Smooth muscle cell (in vitro differentiated cells): ENCODE measurements around the gene GNAS. TPM values are rescaled to one million over a fixed set of nuclear protein-coding genes. Genes with fewer than 3 reads are reported as not detected.

Experiments used
- DNase-seq: peaks from one replicate; lab custom pipeline; 2025; ENCODE audit not compliant: unreplicated experiment; lab: John Stamatoyannopoulos, UW
- H2AFZ ChIP-seq: fragments of 200-600 bp; sonication (generic); 2 replicates; pipeline ENCODE4 v1.6.0; 2016; ENCODE audit warnings: antibody characterized with exemption, low read depth, mild to moderate bottlenecking
- H3F3A ChIP-seq: fragments of 200-600 bp; sonication (generic); 2 replicates; pipeline ENCODE4 v1.6.0; 2017; ENCODE audit warnings: antibody characterized with exemption, low read depth
- H3K27ac ChIP-seq: fragments of 200-600 bp; sonication (generic); 2 replicates; pipeline ENCODE4 v1.5.1; 2016; ENCODE audit warnings: low read depth, mild to moderate bottlenecking
- H3K27me3 ChIP-seq: fragments of 200-600 bp; sonication (generic); 2 replicates; pipeline ENCODE4 v1.6.1; 2016; ENCODE audit warnings: low read depth, mild to moderate bottlenecking
- H3K36me3 ChIP-seq: fragments of 200-600 bp; sonication (generic); 2 replicates; pipeline ENCODE4 v1.5.1; 2016; ENCODE audit warnings: low read depth
- H3K4me1 ChIP-seq: fragments of 200-600 bp; sonication (generic); 2 replicates; pipeline ENCODE4 v1.5.1; 2016; ENCODE audit warnings: low read depth
- H3K4me2 ChIP-seq: fragments of 200-600 bp; sonication (generic); 2 replicates; pipeline ENCODE4 v1.6.0; 2016; ENCODE audit warnings: mild to moderate bottlenecking
- H3K4me3 ChIP-seq: fragments of 200-600 bp; sonication (generic); 2 replicates; pipeline ENCODE4 v1.5.1; 2016; ENCODE audit warnings: mild to moderate bottlenecking
- H3K79me2 ChIP-seq: fragments of 200-600 bp; sonication (generic); 2 replicates; pipeline ENCODE4 v1.6.0; 2016; ENCODE audit warnings: low read depth, mild to moderate bottlenecking
- H3K9ac ChIP-seq: fragments of 200-600 bp; sonication (generic); 2 replicates; pipeline ENCODE4 v1.6.0; 2016; ENCODE audit warnings: low read depth
- H3K9me3 ChIP-seq: fragments of 200-600 bp; sonication (generic); replicated peaks from 2 replicates; pipeline ENCODE4 v1.5.1; 2016; ENCODE audit warnings: low read depth
- H4K20me1 ChIP-seq: fragments of 200-600 bp; sonication (generic); 2 replicates; pipeline ENCODE4 v1.6.0; 2016; ENCODE audit warnings: low read depth
- CTCF ChIP-seq: fragments of 200-600 bp; sonication (generic); IDR thresholded peaks from 2 replicates; pipeline ENCODE4 v1.5.1; 2017; ENCODE audit warnings: borderline replicate concordance, mild to moderate bottlenecking, antibody characterized with exemption; ENCODE audit not compliant: insufficient read depth, poor library complexity, severe bottlenecking
- WGBS: methylation state at CpG from one replicate; pipeline ENCODE4 v1.1.7; 2016; ENCODE audit warnings: low lambda C conversion rate; 5-methylcytosine and 5-hydroxymethylcytosine counted together
- polyA plus RNA-seq: library from polyadenylated mRNA; unstranded; fragments of >200 nt; fragmentation: Nextera tagmentation; extraction: Ambion mirVana; gene quantifications from 2 replicates; pipeline ENCODE4 v1.2.1, GENCODE V29; 2016
- total RNA-seq: library from RNA; depleted of rRNA; stranded (reverse); fragments of >200 nt; gene quantifications from 2 replicates; pipeline ENCODE4 v1.2.3, GENCODE V29; 2014

GNAS gene
- total and polyA plus RNA-seq, 2 experiments from 2014 or later = 1,240 to 1,914 TPM

DNA sequence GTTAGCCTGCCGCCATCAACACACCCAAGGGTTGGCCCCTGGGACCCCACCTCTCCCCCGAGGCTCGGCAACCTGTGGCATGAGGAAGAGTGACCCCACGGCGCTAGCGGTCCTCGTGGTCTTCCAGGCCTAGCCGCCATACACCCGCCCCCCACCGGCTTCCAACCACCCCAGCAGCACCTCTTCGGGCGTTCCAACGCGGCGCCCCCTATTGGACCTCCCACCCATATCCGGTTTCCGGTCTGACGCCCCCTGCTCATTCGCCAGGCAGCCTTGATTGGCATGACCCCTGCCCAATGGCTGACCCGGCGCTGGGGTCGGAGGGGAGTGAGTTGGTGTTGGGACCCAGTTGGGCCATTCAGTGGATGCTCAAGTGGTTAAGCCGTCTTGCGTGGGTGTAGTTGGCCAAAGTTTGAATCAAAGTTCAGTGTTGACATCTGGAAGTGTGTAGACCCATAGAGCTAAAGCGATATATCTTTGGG is 1.8 kb upstream of the GNAS start, which contains the start of gene GNAS-AS1:
TSS of gene GNAS-AS1 (minus strand) at position 210 of the 482 bp plus-strand sequence.
- H3K9me3 ChIP-seq = no peaks in the 10 kb centered on the region
- peak within 1 kb of the TSS; percentile 96 for H3K4me2 ChIP-seq
- DNase-seq = peak; percentile 27
- no peak within 1 kb of the TSS for H3K27ac ChIP-seq
- H3K9ac ChIP-seq = peak within 1 kb of the TSS; percentile 10
- no peaks in the 10 kb centered on the region for H3K36me3 ChIP-seq
- peaks cover 14% of the 10 kb centered on the region for H4K20me1 ChIP-seq
- 54% methylated on average over 21 of the region's 25 CpGs for WGBS
- peak within 1 kb of the TSS; percentile 61 for H3K4me3 ChIP-seq
- H3K79me2 ChIP-seq = peaks cover 10% of the 10 kb centered on the region
- peaks cover 15% of the 10 kb centered on the region for H3K4me1 ChIP-seq
- no peaks in the 10 kb centered on the region for H3F3A ChIP-seq
- H2AFZ ChIP-seq = peak within 1 kb of the TSS; percentile 84
- peaks cover 54% of the 10 kb centered on the region for H3K27me3 ChIP-seq
- no peak for TF ChIP-seq CTCF

DNA sequence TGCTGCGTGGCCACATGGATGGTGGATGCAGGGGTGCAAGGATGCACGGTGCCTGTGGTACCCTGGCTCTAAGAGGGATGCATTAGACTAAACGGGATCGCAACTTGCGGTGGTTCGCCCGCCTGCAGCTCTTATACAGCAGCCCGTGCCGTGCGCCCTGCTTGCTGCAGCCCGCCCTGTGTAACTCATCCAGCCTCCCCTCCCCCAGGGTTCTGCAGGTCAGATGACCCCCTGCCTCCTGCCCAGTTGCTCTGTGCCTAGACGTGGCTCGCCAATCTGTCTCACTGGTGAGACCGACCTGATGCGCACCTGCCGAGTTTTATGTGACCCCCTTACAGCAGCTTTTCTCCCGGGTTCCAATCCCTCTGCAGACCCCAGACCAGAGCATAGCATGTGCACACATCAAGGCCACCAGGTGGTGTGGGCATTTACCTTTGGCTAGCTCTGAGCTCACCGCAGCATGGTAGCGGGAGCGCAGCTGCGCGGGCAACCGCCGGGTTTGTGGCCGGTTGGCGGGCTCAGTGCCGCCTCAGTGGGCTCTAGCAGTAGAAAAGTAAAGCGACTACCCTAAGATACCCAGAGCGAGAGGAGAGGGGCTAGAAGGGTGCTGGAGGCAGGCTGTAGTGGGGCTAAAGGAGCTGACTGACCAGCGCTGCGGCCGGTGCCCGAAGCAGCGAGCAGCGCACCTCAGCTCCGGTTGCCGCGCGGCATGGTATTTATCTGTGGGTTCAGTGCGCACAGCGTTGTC is 1.1 kb upstream of the GNAS start:
- peaks cover 54% of the 10 kb centered on the region for H3K27me3 ChIP-seq
- H3K9ac ChIP-seq = no peak overlapping the region
- peaks cover 15% of the 10 kb centered on the region for H3K4me1 ChIP-seq
- no peak overlapping the region for H3K27ac ChIP-seq
- H4K20me1 ChIP-seq = peaks cover 8% of the 10 kb centered on the region
- WGBS = 39% methylated on average over 40 of the region's 41 CpGs
- no peaks in the 10 kb centered on the region for H3K9me3 ChIP-seq
- DNase-seq = no peak
- H3K36me3 ChIP-seq = no peaks in the 10 kb centered on the region
- peaks cover 10% of the 10 kb centered on the region for H3K79me2 ChIP-seq
- H3K4me3 ChIP-seq = peak overlapping the region; percentile 61
- H3F3A ChIP-seq = no peaks in the 10 kb centered on the region
- H2AFZ ChIP-seq = peak overlapping the region; percentile 84
- no peak for TF ChIP-seq CTCF
- H3K4me2 ChIP-seq = peak overlapping the region; percentile 96

DNA sequence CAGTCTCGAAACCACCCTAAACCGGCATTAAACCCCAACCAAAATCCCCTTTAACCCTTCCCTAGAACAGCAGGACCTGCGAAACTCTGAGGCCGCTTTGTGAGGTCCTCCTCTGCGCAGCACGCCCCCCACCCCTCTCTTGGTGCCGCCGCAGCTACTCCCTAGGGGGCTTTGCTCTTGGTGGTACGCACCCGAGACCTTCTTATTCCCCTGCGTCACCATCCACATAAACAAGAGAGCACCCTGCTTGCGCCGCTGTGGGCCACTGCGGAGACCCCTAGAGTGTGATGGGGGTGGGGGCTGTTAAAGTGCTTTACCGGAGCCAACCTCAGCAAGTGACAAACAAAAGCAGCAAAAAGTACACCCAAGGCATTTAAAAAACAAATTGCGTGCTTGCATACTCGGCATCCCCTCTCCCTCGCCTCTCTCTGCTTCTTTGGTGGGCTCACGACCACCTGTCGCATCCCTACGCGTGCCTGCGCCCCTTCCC is 502 bp upstream of the GNAS start:
- Histone ChIP-seq H4K20me1 (peaks cover 6% of the 10 kb centered on the region), H3K4me3 (peak overlapping the region; percentile 61), H3K9ac (no peak overlapping the region), H3K79me2 (peaks cover 10% of the 10 kb centered on the region), H3K4me1 (peaks cover 15% of the 10 kb centered on the region), H3K27me3 (peaks cover 59% of the 10 kb centered on the region), H2AFZ (peak overlapping the region; percentile 84), H3K27ac (no peak overlapping the region), H3K36me3 (no peaks in the 10 kb centered on the region), H3F3A (no peaks in the 10 kb centered on the region), H3K4me2 (peak overlapping the region; percentile 96), H3K9me3 (no peaks in the 10 kb centered on the region)
- no peak for DNase-seq
- WGBS = 14% methylated on average over 23 of the region's 23 CpGs
- TF ChIP-seq CTCF = no peak
